Measurements from ENCODE around the gene PIK3C2A. TPM values are rescaled to one million over a fixed set of nuclear protein-coding genes. Genes with fewer than 3 reads are reported as not detected.
"Not testable (repeated sequence)": the region's sequence is repeated elsewhere in the genome, so short reads cannot be mapped to it uniquely, and the experiment has no call there.

PIK3C2A gene
- total RNA-seq, 1 donor: 73.1 TPM

DNA sequence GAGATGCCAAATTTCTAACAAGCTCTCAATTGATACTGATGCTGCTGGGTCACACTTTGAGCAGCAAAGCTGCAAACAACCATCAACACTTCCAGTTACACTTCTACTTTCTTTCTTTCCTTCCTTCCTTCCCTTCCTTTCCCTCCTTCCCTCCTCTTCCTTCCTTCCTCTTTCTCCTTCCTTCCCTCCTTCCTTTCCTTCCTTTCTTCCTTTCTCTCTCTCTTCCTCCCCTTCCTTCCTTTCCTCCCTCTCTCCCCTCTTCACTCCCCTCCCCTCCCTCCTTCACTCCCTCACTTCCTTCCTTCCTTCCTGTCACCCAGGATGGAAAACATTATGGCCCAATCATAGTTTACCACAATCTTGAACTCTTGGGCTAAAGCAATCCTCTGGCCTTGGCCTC lies 33.0 kb upstream of the PIK3C2A start:
- H3K27me3 ChIP-seq (ENCODE audit: insufficient read depth, low read length): no peaks in the 10 kb centered on the region
- TF ChIP-seq, protein P1, sequence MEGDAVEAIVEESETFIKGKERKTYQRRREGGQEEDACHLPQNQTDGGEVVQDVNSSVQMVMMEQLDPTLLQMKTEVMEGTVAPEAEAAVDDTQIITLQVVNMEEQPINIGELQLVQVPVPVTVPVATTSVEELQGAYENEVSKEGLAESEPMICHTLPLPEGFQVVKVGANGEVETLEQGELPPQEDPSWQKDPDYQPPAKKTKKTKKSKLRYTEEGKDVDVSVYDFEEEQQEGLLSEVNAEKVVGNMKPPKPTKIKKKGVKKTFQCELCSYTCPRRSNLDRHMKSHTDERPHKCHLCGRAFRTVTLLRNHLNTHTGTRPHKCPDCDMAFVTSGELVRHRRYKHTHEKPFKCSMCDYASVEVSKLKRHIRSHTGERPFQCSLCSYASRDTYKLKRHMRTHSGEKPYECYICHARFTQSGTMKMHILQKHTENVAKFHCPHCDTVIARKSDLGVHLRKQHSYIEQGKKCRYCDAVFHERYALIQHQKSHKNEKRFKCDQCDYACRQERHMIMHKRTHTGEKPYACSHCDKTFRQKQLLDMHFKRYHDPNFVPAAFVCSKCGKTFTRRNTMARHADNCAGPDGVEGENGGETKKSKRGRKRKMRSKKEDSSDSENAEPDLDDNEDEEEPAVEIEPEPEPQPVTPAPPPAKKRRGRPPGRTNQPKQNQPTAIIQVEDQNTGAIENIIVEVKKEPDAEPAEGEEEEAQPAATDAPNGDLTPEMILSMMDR (IDR thresholded peaks at IDR 0.05; ENCODE audit: extremely low read depth, low read depth, low read length): no peak
- H3K36me3 ChIP-seq (ENCODE audit: insufficient read depth, low read length): no peaks in the 10 kb centered on the region
- no peaks in the 10 kb centered on the region for H3K79me2 ChIP-seq (ENCODE audit: insufficient read depth, low read length)
- H3K27ac ChIP-seq (ENCODE audit: low read depth, low read length): no peak overlapping the region
- H3K4me2 ChIP-seq (ENCODE audit: insufficient read depth, low read length): no peak overlapping the region
- no peaks in the 10 kb centered on the region for H3K4me1 ChIP-seq (ENCODE audit: insufficient read depth, low read length)
- no peaks in the 10 kb centered on the region for H4K20me1 ChIP-seq (ENCODE audit: insufficient read depth, low read length)
- no peak for DNase-seq (ENCODE audit: insufficient read length, low spot score, missing footprints)
- no peak overlapping the region for H3K4me3 ChIP-seq (ENCODE audit: insufficient read depth, low read length)
- H2AFZ ChIP-seq (ENCODE audit: low read length): no peak overlapping the region
- H3K9me3 ChIP-seq (ENCODE audit: low read depth, low read length): no peaks in the 10 kb centered on the region

- H3K79me2 ChIP-seq (ENCODE audit: insufficient read depth, low read length); DNase-seq (ENCODE audit: insufficient read length, low spot score, missing footprints); H3K9me3 ChIP-seq (ENCODE audit: low read depth, low read length); H3K36me3 ChIP-seq (ENCODE audit: insufficient read depth, low read length); H2AFZ ChIP-seq (ENCODE audit: low read length); H3K27me3 ChIP-seq (ENCODE audit: insufficient read depth, low read length); H3K4me3 ChIP-seq (ENCODE audit: insufficient read depth, low read length); H3K4me2 ChIP-seq (ENCODE audit: insufficient read depth, low read length); H3K4me1 ChIP-seq (ENCODE audit: insufficient read depth, low read length); H3K27ac ChIP-seq (ENCODE audit: low read depth, low read length); H4K20me1 ChIP-seq (ENCODE audit: insufficient read depth, low read length): not testable (repeated sequence)
These were observed 32.1 kb upstream of the PIK3C2A start for GRCh38 chr11:17239927-17240326.

DNA sequence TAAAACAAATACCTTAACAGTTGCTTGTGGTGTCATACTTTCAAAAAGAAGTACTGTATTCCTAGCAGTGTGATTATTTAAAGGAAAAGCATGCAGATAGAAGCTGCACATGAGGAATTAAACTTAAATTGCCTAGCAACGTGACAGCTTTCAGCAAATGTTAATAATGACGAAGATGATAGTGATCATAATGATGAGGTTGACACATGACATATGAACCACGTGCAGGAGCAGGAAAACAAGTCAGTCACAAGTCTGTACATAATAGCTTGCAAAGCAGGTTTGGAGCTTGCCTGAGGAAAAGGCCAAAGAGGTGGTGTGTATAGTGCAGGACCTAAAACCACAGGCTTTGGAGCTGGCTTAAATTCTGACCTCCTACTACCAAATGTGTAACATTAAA lies 30.6 kb upstream of the PIK3C2A start:
- no peak overlapping the region for H3K4me3 ChIP-seq (ENCODE audit: insufficient read depth, low read length)

DNA sequence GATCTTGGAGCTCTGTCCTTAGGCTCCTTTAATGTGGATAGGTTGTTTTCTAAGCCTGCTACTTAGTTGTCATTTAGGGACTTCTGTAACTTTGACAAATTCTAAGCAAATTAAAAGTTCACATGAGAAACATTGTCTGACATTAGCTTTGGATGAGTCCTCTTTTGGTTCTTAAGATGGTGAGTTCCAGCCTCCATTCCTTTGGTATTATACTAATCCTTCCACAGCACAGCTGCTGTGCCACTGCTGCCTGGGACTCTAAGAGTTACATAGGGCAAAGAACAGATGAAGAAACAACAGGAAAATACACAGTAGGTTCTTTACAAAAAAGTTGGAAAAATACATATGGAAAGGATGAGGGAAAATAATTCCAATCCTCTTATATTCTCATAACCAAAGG lies 25.3 kb upstream of the PIK3C2A start:
- H3K4me1 ChIP-seq (ENCODE audit: insufficient read depth, low read length): no peaks in the 10 kb centered on the region
- no peak overlapping the region for H3K4me2 ChIP-seq (ENCODE audit: insufficient read depth, low read length)
- H4K20me1 ChIP-seq (ENCODE audit: insufficient read depth, low read length): no peaks in the 10 kb centered on the region
- no peak overlapping the region for H2AFZ ChIP-seq (ENCODE audit: low read length)
- no peaks in the 10 kb centered on the region for H3K27me3 ChIP-seq (ENCODE audit: insufficient read depth, low read length)
- no peak for DNase-seq (ENCODE audit: insufficient read length, low spot score, missing footprints)
- H3K4me3 ChIP-seq (ENCODE audit: insufficient read depth, low read length): no peak overlapping the region
- H3K27ac ChIP-seq (ENCODE audit: low read depth, low read length): no peak overlapping the region
- H3K79me2 ChIP-seq (ENCODE audit: insufficient read depth, low read length): no peaks in the 10 kb centered on the region
- H3K9me3 ChIP-seq (ENCODE audit: low read depth, low read length): no peaks in the 10 kb centered on the region
- TF ChIP-seq, protein P1 (IDR thresholded peaks at IDR 0.05; ENCODE audit: extremely low read depth, low read depth, low read length): no peak
- H3K36me3 ChIP-seq (ENCODE audit: insufficient read depth, low read length): no peaks in the 10 kb centered on the region

More for the DNA sequence above, 30.6 kb upstream of the PIK3C2A start:
- no peak overlapping the region for H3K4me2 ChIP-seq (ENCODE audit: insufficient read depth, low read length)
- no peaks in the 10 kb centered on the region for H3K4me1 ChIP-seq (ENCODE audit: insufficient read depth, low read length)
- no peak overlapping the region for H3K27ac ChIP-seq (ENCODE audit: low read depth, low read length)
- no peaks in the 10 kb centered on the region for H3K9me3 ChIP-seq (ENCODE audit: low read depth, low read length)
- H4K20me1 ChIP-seq (ENCODE audit: insufficient read depth, low read length): no peaks in the 10 kb centered on the region
- no peak for DNase-seq (ENCODE audit: insufficient read length, low spot score, missing footprints)
- TF ChIP-seq, protein P1 (IDR thresholded peaks at IDR 0.05; ENCODE audit: extremely low read depth, low read depth, low read length): no peak
- H3K36me3 ChIP-seq (ENCODE audit: insufficient read depth, low read length): no peaks in the 10 kb centered on the region
- H3K79me2 ChIP-seq (ENCODE audit: insufficient read depth, low read length): no peaks in the 10 kb centered on the region
- H2AFZ ChIP-seq (ENCODE audit: low read length): no peak overlapping the region
- no peaks in the 10 kb centered on the region for H3K27me3 ChIP-seq (ENCODE audit: insufficient read depth, low read length)

Data from osteoblast (primary cell).